Spleen (tissue), 11 donors: ENCODE results near the gene PRR3. TPM values are rescaled to one million over a fixed set of nuclear protein-coding genes. Genes with fewer than 3 reads are reported as not detected.
"Not testable (repeated sequence)": the region's sequence is repeated elsewhere in the genome, so short reads cannot be mapped to it uniquely, and the experiment has no call there.

Source experiments
- DNase-seq: peaks from one replicate; pipeline ENCODE4 v3.0.0-alpha.2; 2020
- H3K27ac ChIP-seq, 8 donors: fragments of 200-600 bp; sonication (generic) in 7 of 8; 1 replicate in 4 of 8; 2 replicates in 4 of 8; pipeline versions ENCODE4 v1.5.0 to v1.8.0; 2016 to 2021; ENCODE audit warnings: inconsistent platforms in 4 of 8, mild to moderate bottlenecking in 4 of 8, moderate library complexity in 1 of 8
- H3K27me3 ChIP-seq, 7 donors: fragments of 200-600 bp; sonication (generic) in 6 of 7; replicated peaks in 1 of 7; 1 replicate in 4 of 7; 2 replicates in 3 of 7; pipeline versions ENCODE4 v1.5.0 to v1.8.0; 2016 to 2021; ENCODE audit warnings: inconsistent platforms in 3 of 7, mild to moderate bottlenecking in 1 of 7
- H3K36me3 ChIP-seq, 6 donors: fragments of 200-600 bp; sonication (generic) in 5 of 6; 1 replicate in 4 of 6; 2 replicates in 2 of 6; pipeline versions ENCODE4 v1.5.0 to v1.8.0; 2016 to 2021; ENCODE audit warnings: inconsistent platforms in 2 of 6
- H3K4me1 ChIP-seq, 6 donors: fragments of 200-600 bp; sonication (generic) in 5 of 6; 1 replicate in 3 of 6; 2 replicates in 3 of 6; pipeline versions ENCODE4 v1.5.0 to v1.8.0; 2016 to 2021; ENCODE audit warnings: inconsistent platforms in 3 of 6
- H3K4me3 ChIP-seq, 8 donors: fragments of 200-600 bp; sonication (generic) in 7 of 8; 1 replicate in 4 of 8; 2 replicates in 4 of 8; pipeline versions ENCODE4 v1.5.0 to v1.8.0; 2016 to 2021; ENCODE audit warnings: inconsistent platforms in 4 of 8, mild to moderate bottlenecking in 4 of 8, moderate library complexity in 2 of 8
- H3K9me3 ChIP-seq, 8 donors: fragments of 200-600 bp; sonication (generic) in 7 of 8; 1 replicate in 4 of 8; 2 replicates in 4 of 8; pipeline versions ENCODE4 v1.5.0 to v1.8.0; 2016 to 2021; ENCODE audit warnings: inconsistent platforms in 4 of 8
- CTCF ChIP-seq, 11 experiments: fragments of 200-600 bp in 7 of 11; fragments of 450-650 bp in 4 of 11; sonication (generic) in 4 of 11; IDR thresholded peaks in 8 of 11; conservative IDR thresholded peaks in 3 of 11; 1 replicate in 7 of 11; 2 replicates in 4 of 11; pipeline versions ENCODE4 v1.4.0 to v1.8.0; 2016 to 2021; ENCODE audit warnings: antibody characterized with exemption in 11 of 11, inconsistent platforms in 4 of 11, mild to moderate bottlenecking in 1 of 11
- POLR2A ChIP-seq, 3 donors: fragments of 450-650 bp; IDR thresholded peaks; one replicate each; pipeline ENCODE4 v1.5.1; 2017; ENCODE audit warnings: antibody characterized with exemption in 3 of 3, mild to moderate bottlenecking in 1 of 3
- POLR2AphosphoS5 ChIP-seq, 3 donors: sonication (generic); formaldehyde crosslinking; IDR thresholded peaks; one replicate each; pipeline ENCODE4 v1.5.1; 2017; ENCODE audit warnings: antibody characterized with exemption in 3 of 3
- WGBS, 5 donors: extraction: QIAGEN DNeasy Blood & Tissue Kit in 3 of 5; methylation state at CpG; one replicate each; pipeline versions ENCODE4 v1.1.5 to v1.1.7; 2013 to 2018; 5-methylcytosine and 5-hydroxymethylcytosine counted together
- intact Hi-C: fragments of 100-400 bp; cut with DNase I; formaldehyde crosslinking; loops from one replicate; pipeline ENCODE4 v1.15.0; 2023; ENCODE audit warnings: low total_unique reads
- polyA plus RNA-seq, 3 donors: library from polyadenylated mRNA; stranded (reverse); fragments of 200-250 nt; gene quantifications; one replicate each; pipeline ENCODE4 v1.2.1, GENCODE V29; 2013
- total RNA-seq, 7 donors: library from RNA; depleted of rRNA in 3 of 7; stranded (reverse); fragments of >200 nt in 3 of 7; fragmentation: NEBNext Ultra II Directional in 4 of 7; extraction: Animal tissue kit (Norgen Biotek cat#: 25700) in 4 of 7; gene quantifications; one replicate each; pipeline versions ENCODE4 v1.1.0 to v1.2.1, GENCODE V29; 2016 to 2021
- donor health status: healthy with polysubstance abuse.
- donor health status: DM: no; HTN: no; CAD: no; lungs with moderate emphysema.
- donor health status: DM: no; HTN: no; CAD: no.
- donor health status: Bipolar disorder and iron deficiency.
- donor health status: healthy.
- donor health status: DM: no; HTN: no; CAD: no.
- donor health status: DM: yes; HTN: yes; CAD: no.

The PRR3 gene
- total and polyA plus RNA-seq, 10 donors = 8.1 to 19.6 (median 12.9) TPM

DNA sequence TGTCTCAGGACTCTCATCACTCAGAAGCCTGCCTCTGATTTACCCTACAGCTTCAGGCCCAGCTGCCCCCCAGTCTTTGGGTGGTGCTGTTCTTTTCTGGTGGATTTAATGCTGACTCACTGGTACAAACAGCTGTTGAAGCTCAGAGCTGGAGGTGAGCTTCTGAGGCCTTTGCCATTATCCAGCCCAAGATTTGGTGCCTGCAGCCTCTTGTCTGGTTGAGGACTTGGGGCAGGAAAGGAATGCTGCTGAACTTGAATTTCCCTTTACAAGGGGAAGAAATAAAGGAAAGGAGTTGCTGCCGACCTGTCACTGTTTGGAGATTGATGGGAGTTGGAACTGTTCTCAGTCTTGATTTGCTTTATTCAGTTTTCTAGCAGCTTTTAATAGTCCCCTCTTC lies 33.9 kb downstream of the PRR3 start:
- Histone ChIP-seq H3K4me3 (no peak overlapping the region), H3K27me3 (no peaks in the 10 kb centered on the region), H3K27ac (peak overlapping the region in 1 of 8 donors; percentile 29), H3K36me3 (peaks cover 0 to 98% (median 75%) of the 10 kb centered on the region in 6 donors), H3K9me3 (no peaks in the 10 kb centered on the region), H3K4me1 (peaks cover 0 to 7% (median 0%) of the 10 kb centered on the region in 6 donors)
- DNase-seq = no peak
- 33 to 59% (median 54%) methylated on average over 1 of the region's 1 CpG for WGBS, 5 donors
- TF ChIP-seq CTCF (IDR thresholded peaks at IDR 0.05 in 8 of 11, conservative IDR thresholded peaks at IDR 0.05 in 3 of 11) = no peak
- no peak for TF ChIP-seq POLR2A (IDR thresholded peaks at IDR 0.05)
- TF ChIP-seq POLR2AphosphoS5 (IDR thresholded peaks at IDR 0.05) = no peak
- intact Hi-C loops = no loop called here

GRCh38 chr6:30592287-30592686 lies 35.2 kb downstream of the PRR3 start:
- TF ChIP-seq POLR2A (IDR thresholded peaks at IDR 0.05) = no peak
- H3K27ac ChIP-seq = no peak overlapping the region
- H3K9me3 ChIP-seq = no peaks in the 10 kb centered on the region
- no peak for DNase-seq
- no peaks in the 10 kb centered on the region for H3K27me3 ChIP-seq
- WGBS, 5 donors = 90 to 97% (median 92%) methylated on average over 1 of the region's 1 CpG
- no peak overlapping the region for H3K4me3 ChIP-seq
- intact Hi-C loops = no loop called here
- peaks cover 0 to 12% (median 1%) of the 10 kb centered on the region in 6 donors for H3K4me1 ChIP-seq
- peaks cover 0 to 90% (median 63%) of the 10 kb centered on the region in 6 donors for H3K36me3 ChIP-seq

- not testable (repeated sequence) for H3K27me3 ChIP-seq, H3K4me3 ChIP-seq, H3K9me3 ChIP-seq
- peaks cover 3 to 69% (median 39%) of the 10 kb centered on the region in 6 donors for H3K36me3 ChIP-seq
- WGBS, 5 donors = 69 to 80% (median 77%) methylated on average over 15 of the region's 15 CpGs
- peaks cover 0 to 48% (median 16%) of the 10 kb centered on the region in 6 donors for H3K4me1 ChIP-seq
- DNase-seq = peak; percentile 79
- TF ChIP-seq POLR2AphosphoS5 (IDR thresholded peaks at IDR 0.05) (peak in 2 of 3 donors; percentile 6 to 74), CTCF (IDR thresholded peaks at IDR 0.05 in 8 of 11, conservative IDR thresholded peaks at IDR 0.05 in 3 of 11) (peak; percentile 70 to 93 (median 86))
- intact Hi-C loops = loop anchor here (5.0 kb wide), 2 partner anchors 55 to 115 kb away; no protein-coding TSS in a partner anchor
- peak overlapping the region in 1 of 8 donors; percentile 9 for H3K27ac ChIP-seq
Observed at GRCh38 chr6:30597315-30598144, 40.4 kb downstream of the PRR3 start.

DNA sequence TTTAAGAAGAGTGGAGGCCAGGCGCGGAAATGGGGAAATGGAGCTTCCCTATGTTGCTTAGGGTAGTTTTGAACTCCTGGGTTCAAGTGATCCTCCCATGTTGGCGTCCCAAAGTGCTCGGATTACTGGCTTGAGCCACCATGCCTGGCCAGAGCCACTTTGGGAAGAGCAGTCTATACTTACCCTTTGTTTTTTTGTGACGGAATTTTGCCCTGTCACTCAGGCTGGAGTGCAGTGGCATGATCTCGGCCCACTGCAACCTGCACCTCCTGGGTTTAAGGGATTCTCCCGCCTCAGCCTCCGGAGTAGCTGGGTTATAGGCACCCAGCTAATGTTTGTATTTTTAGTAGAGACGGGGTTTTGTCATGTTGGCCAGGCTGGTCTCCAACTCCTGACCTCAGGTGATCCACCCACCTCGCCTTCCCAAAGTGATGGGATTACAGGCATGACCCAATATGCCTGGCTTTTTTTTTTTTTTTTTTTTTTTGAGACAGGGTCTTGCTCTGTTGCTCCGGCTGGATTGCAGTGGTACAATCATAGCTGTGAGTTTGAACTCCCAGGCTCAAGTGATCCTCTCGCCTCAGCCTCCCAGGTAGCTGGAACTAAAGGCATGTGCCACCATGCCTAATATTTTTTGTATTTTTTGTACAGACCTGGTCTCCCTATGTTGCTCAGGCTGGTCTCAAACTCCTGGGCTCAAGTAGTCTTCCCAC lies 42.0 kb downstream of the PRR3 start:
- Histone ChIP-seq H3K4me3 (no peak overlapping the region), H3K36me3 (peaks cover 12 to 69% (median 48%) of the 10 kb centered on the region in 6 donors), H3K4me1 (peaks cover 0 to 54% (median 16%) of the 10 kb centered on the region in 6 donors), H3K9me3 (no peaks in the 10 kb centered on the region), H3K27ac (peak overlapping the region in 1 of 8 donors; percentile 24), H3K27me3 (no peaks in the 10 kb centered on the region)
- intact Hi-C loops = loop anchor here (5.0 kb wide), 2 partner anchors 57 to 117 kb away; no protein-coding TSS in a partner anchor
- DNase-seq = no peak
- TF ChIP-seq POLR2AphosphoS5 (IDR thresholded peaks at IDR 0.05) = peak in 1 of 3 donors; percentile 59
- TF ChIP-seq CTCF (IDR thresholded peaks at IDR 0.05 in 8 of 11, conservative IDR thresholded peaks at IDR 0.05 in 3 of 11) = no peak
- TF ChIP-seq POLR2A (IDR thresholded peaks at IDR 0.05) = no peak
- WGBS, 5 donors = 73 to 85% (median 82%) methylated on average over 12 of the region's 12 CpGs
